MM.1S (cell line): Measurements from ENCODE around the gene IL1RAPL2.
"Not testable (repeated sequence)": the region's sequence is repeated elsewhere in the genome, so short reads cannot be mapped to it uniquely, and the experiment has no call there.

Experiments
- DNase-seq: peaks from one replicate; pipeline ENCODE4 v3.0.0-alpha.2; 2015
- H2AFZ ChIP-seq: fragments of 300-600 bp; sonication (generic); 2 replicates; pipeline ENCODE4 v1.6.0; 2016; ENCODE audit warnings: antibody characterized with exemption, low read length
- H3F3A ChIP-seq: fragments of 300-600 bp; sonication (generic); 2 replicates; pipeline ENCODE4 v1.6.1; 2016; ENCODE audit warnings: mild to moderate bottlenecking, antibody characterized with exemption, low read length, moderate library complexity, mixed read lengths; ENCODE audit not compliant: insufficient read depth
- H3K27ac ChIP-seq: fragments of 300-600 bp; sonication (generic); 2 replicates; pipeline ENCODE4 v1.5.1; 2016; ENCODE audit warnings: mild to moderate bottlenecking, low read length
- H3K27me3 ChIP-seq: fragments of 300-600 bp; sonication (generic); replicated peaks from 2 replicates; pipeline ENCODE4 v1.6.0; 2016; ENCODE audit warnings: low read length; ENCODE audit not compliant: insufficient read depth
- H3K36me3 ChIP-seq: fragments of 300-600 bp; sonication (generic); replicated peaks from 2 replicates; pipeline ENCODE4 v1.6.1; 2016; ENCODE audit warnings: mild to moderate bottlenecking, low read length, mixed read lengths; ENCODE audit not compliant: insufficient read depth
- H3K4me1 ChIP-seq: fragments of 300-600 bp; sonication (generic); 2 replicates; pipeline ENCODE4 v1.6.1; 2016; ENCODE audit warnings: low read length, mixed read lengths
- H3K4me2 ChIP-seq: fragments of 300-600 bp; sonication (generic); 2 replicates; pipeline ENCODE4 v1.6.0; 2016; ENCODE audit warnings: low read depth, low read length
- H3K4me3 ChIP-seq: fragments of 300-600 bp; sonication (generic); 2 replicates; pipeline ENCODE4 v1.5.1; 2016; ENCODE audit warnings: low read length, mixed read lengths
- H3K79me2 ChIP-seq: fragments of 300-600 bp; sonication (generic); 2 replicates; pipeline ENCODE4 v1.6.1; 2016; ENCODE audit warnings: mixed run types, low read length, mixed read lengths
- H3K9ac ChIP-seq: fragments of 300-600 bp; sonication (generic); 2 replicates; pipeline ENCODE4 v1.6.1; 2016; ENCODE audit warnings: low read length, mixed read lengths
- H3K9me2 ChIP-seq: fragments of 300-600 bp; sonication (generic); replicated peaks from 2 replicates; pipeline ENCODE4 v1.6.1; 2016; ENCODE audit warnings: mild to moderate bottlenecking, low read length, mixed read lengths; ENCODE audit not compliant: insufficient read depth
- H3K9me3 ChIP-seq: fragments of 300-600 bp; sonication (generic); replicated peaks from 2 replicates; pipeline ENCODE4 v1.6.1; 2016; ENCODE audit warnings: mild to moderate bottlenecking, low read length, mixed read lengths; ENCODE audit not compliant: insufficient read depth
- H4K20me1 ChIP-seq: fragments of 300-600 bp; sonication (generic); 2 replicates; pipeline ENCODE4 v1.6.1; 2016; ENCODE audit warnings: mild to moderate bottlenecking, low read length, moderate library complexity, mixed read lengths; ENCODE audit not compliant: insufficient read depth
- CTCF ChIP-seq: fragments of 300-600 bp; sonication (generic); IDR thresholded peaks from 2 replicates; pipeline ENCODE4 v1.5.1; 2016; ENCODE audit warnings: antibody characterized with exemption, low read length, mixed read lengths
- EZH2 ChIP-seq: fragments of 300-600 bp; sonication (generic); optimal IDR thresholded peaks from 2 replicates; pipeline ENCODE3; 2017; ENCODE audit warnings: low read depth, mild to moderate bottlenecking, antibody characterized with exemption, low read length, mixed read lengths
- EZH2phosphoT487 ChIP-seq: fragments of 300-600 bp; sonication (generic); IDR thresholded peaks from 2 replicates; pipeline ENCODE4 v1.6.1; 2018; ENCODE audit warnings: antibody characterized with exemption, low read length

IL1RAPL2 gene

GRCh38 chrX:104669063-104669462 lies 103.1 kb downstream of the IL1RAPL2 start:
- H3K79me2 ChIP-seq: no peaks in the 10 kb centered on the region
- no peaks in the 10 kb centered on the region for H3K4me1 ChIP-seq
- DNase-seq: no peak
- H3K4me2 ChIP-seq: no peak overlapping the region
- no peak for TF ChIP-seq EZH2
- TF ChIP-seq EZH2phosphoT487: no peak
- no peak for TF ChIP-seq CTCF
- H2AFZ ChIP-seq: no peak overlapping the region
- H3K27me3 ChIP-seq: no peaks in the 10 kb centered on the region
- H3K4me3 ChIP-seq: no peak overlapping the region
- H3F3A ChIP-seq: no peaks in the 10 kb centered on the region
- H3K27ac ChIP-seq: no peak overlapping the region
- no peaks in the 10 kb centered on the region for H3K9me2 ChIP-seq
- H3K9ac ChIP-seq: no peak overlapping the region
- no peaks in the 10 kb centered on the region for H3K36me3 ChIP-seq
- H3K9me3 ChIP-seq: no peaks in the 10 kb centered on the region
- H4K20me1 ChIP-seq: no peaks in the 10 kb centered on the region

- Histone ChIP-seq H3K9me3 (no peaks in the 10 kb centered on the region), H3K9me2 (no peaks in the 10 kb centered on the region), H3K36me3 (no peaks in the 10 kb centered on the region), H3F3A (no peaks in the 10 kb centered on the region), H3K9ac (no peak overlapping the region), H3K4me2 (no peak overlapping the region), H3K4me1 (no peaks in the 10 kb centered on the region), H3K4me3 (no peak overlapping the region), H2AFZ (no peak overlapping the region), H3K79me2 (no peaks in the 10 kb centered on the region), H4K20me1 (no peaks in the 10 kb centered on the region), H3K27me3 (no peaks in the 10 kb centered on the region), H3K27ac (no peak overlapping the region)
- no peak for TF ChIP-seq EZH2phosphoT487
- no peak for TF ChIP-seq CTCF
- TF ChIP-seq EZH2: no peak
- no peak for DNase-seq
These were observed 104.1 kb downstream of the IL1RAPL2 start for GRCh38 chrX:104670051-104670450.

GRCh38 chrX:104677517-104677916 lies 111.5 kb downstream of the IL1RAPL2 start:
- DNase-seq, H2AFZ ChIP-seq, H3K27me3 ChIP-seq, H3K4me1 ChIP-seq, H3K9me3 ChIP-seq, H3K4me3 ChIP-seq, H3K4me2 ChIP-seq, H3K27ac ChIP-seq, H3K9ac ChIP-seq, H4K20me1 ChIP-seq, H3K36me3 ChIP-seq, H3F3A ChIP-seq, H3K79me2 ChIP-seq, H3K9me2 ChIP-seq: not testable (repeated sequence)

- Histone ChIP-seq H3K9ac (no peak overlapping the region), H3K27me3 (no peaks in the 10 kb centered on the region), H4K20me1 (no peaks in the 10 kb centered on the region), H3F3A (no peaks in the 10 kb centered on the region), H2AFZ (no peak overlapping the region), H3K9me2 (no peaks in the 10 kb centered on the region), H3K36me3 (no peaks in the 10 kb centered on the region), H3K4me2 (no peak overlapping the region), H3K9me3 (no peaks in the 10 kb centered on the region), H3K27ac (no peak overlapping the region), H3K4me3 (no peak overlapping the region), H3K79me2 (no peaks in the 10 kb centered on the region), H3K4me1 (no peaks in the 10 kb centered on the region)
- DNase-seq: no peak
- TF ChIP-seq CTCF (no peak), EZH2 (no peak), EZH2phosphoT487 (no peak)
These were observed 113.2 kb downstream of the IL1RAPL2 start for GRCh38 chrX:104679175-104679574.
